ENCODE data around the gene SNAPC4. TPM values are rescaled to one million over a fixed set of nuclear protein-coding genes. Genes with fewer than 3 reads are reported as not detected.
A peak's percentile ranks its signal among the peaks of the same experiment; 100 is the strongest.

Gene SNAPC4
- total and polyA plus RNA-seq, 9 of the 15 experiments (the other 6 are each of a cell fraction or from before 2014, with no cell fraction given), result 0.21 to 21.8 (median 8.8) TPM

DNA sequence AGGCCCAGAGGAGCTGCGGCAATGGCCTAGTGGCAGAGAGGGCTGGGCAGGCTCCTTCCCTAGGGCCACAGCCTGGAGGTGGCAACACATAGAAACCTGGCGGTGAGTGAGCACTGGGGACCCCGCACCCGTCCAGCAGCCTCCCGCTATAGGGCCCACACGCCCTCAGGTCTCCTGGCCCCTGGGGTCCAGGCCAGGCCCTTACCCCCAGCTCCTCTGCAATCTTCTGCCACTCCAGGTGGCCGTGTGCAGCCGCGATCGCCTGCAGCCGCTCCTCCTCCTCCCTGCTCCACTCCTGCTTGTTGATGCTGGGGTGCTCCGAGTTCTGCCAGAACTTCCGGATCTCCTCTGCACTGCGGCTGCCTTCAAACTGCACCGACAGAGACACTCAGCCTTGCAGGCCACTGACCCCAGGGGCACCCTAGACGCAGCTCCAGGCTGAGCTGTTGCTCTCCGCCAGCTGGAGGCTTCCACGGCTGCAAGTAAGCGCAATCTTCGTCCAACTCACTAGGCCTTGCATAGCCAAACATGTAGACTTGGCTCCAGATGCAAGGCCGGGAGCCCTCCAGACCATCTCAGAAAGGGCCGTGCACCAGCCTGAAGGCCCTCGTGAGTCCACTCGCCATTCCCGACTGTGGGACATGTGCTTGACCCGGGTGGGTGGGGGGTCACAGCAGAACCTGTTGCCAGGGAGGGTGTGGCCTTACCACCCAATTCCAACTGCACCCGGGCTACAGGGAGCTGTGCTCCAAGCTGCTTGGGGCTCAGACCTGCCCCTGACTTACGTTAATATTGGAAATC, 8.0 kb downstream of the SNAPC4 start:
- CTCF ChIA-PET (ENCODE audit: low intra/inter-chr PET ratio), result no interaction called here
- POLR2A ChIA-PET, result interaction anchor here (0.6 to 3.3 kb wide), 4 partner anchors 17 to 254 kb away, joined by 3 to 8 read pairs (median 4); partner anchors contain the start of genes CARD9, ENTR1 and PMPCA
- no peaks in the 10 kb centered on the region for H3K9me1 ChIP-seq (ENCODE audit: control insufficient read depth, insufficient read depth, low read length)

GRCh38 chr9:136389396-136389795, 10.6 kb downstream of the SNAPC4 start:
- BruUV-seq (replicated peaks), result no TSS peak
- DNase-seq (ENCODE audit: extremely low read depth in 1 of 4, low spot score in 3 of 4), result no peak
- ChIA-PET CTCF (ENCODE audit: low intra/inter-chr PET ratio) (no interaction called here), POLR2A (interaction anchor here (0.6 to 1.0 kb wide), 5 partner anchors 12 to 434 kb away, joined by 3 to 6 read pairs (median 4); partner anchors contain the start of gene DNLZ)
- ATAC-seq, result no peak
- Histone ChIP-seq H3K27me3 (ENCODE audit: control insufficient read depth in 2 of 2, insufficient read depth in 2 of 2, low read length in 2 of 2) (no peaks in the 10 kb centered on the region), H3K36me3 (ENCODE audit: control insufficient read depth, insufficient read depth, low read length) (peaks cover 91% of the 10 kb centered on the region; the same call in 2 of the 3 replicates), H3K4me2 (ENCODE audit: insufficient read depth, low read length) (no peak overlapping the region), H3K4me1 (replicated peaks in 1 of 2; ENCODE audit: control insufficient read depth in 2 of 2, insufficient read depth in 2 of 2, low read length in 2 of 2) (peaks cover 0 to 13% of the 10 kb centered on the region in 2 experiments; a peak in 1 of 5 replicates), H3K9me1 (ENCODE audit: control insufficient read depth, insufficient read depth, low read length) (no peaks in the 10 kb centered on the region), H3K79me2 (ENCODE audit: control insufficient read depth, insufficient read depth, low read length) (no peaks in the 10 kb centered on the region), H2AFZ (ENCODE audit: low read depth, low read length) (no peak overlapping the region), H3K4me3 (no peak overlapping the region), H3K27ac (ENCODE audit: extremely low read depth, low read depth, low read length) (no peak overlapping the region), H4K20me1 (replicated peaks; ENCODE audit: control insufficient read depth, insufficient read depth, low read length) (no peaks in the 10 kb centered on the region), H3K9ac (ENCODE audit: insufficient read depth in 1 of 2, low read depth in 2 of 2, low read length in 2 of 2) (no peak overlapping the region), H3K9me3 (replicated peaks; ENCODE audit: control insufficient read depth, insufficient read depth, low read depth, low read length) (no peaks in the 10 kb centered on the region)
- in situ Hi-C loops (cut with MboI), result no loop called here
- intact Hi-C loops (cut with micrococcal nuclease), result no loop called here
- TF ChIP-seq MEF2D (tag; conservative IDR thresholded peaks at IDR 0.05; ENCODE audit: low read depth) (no peak), ZNF280B (CRISPR knock-in tag; IDR thresholded peaks at IDR 0.05) (no peak), CREM (IDR thresholded peaks at IDR 0.05; ENCODE audit: low read depth) (no peak), MTA3 (IDR thresholded peaks at IDR 0.05; ENCODE audit: borderline replicate concordance) (no peak), HDAC1 (IDR thresholded peaks at IDR 0.05) (no peak), HLTF (IDR thresholded peaks at IDR 0.05) (no peak), HDGF (IDR thresholded peaks at IDR 0.05) (no peak), SRSF1 (IDR thresholded peaks at IDR 0.05; ENCODE audit: low read depth, low read length) (no peak), GTF2F1 (IDR thresholded peaks at IDR 0.05; ENCODE audit: low read depth, low read length) (no peak), ZNF197 (CRISPR knock-in tag; IDR thresholded peaks at IDR 0.05; ENCODE audit: low read depth) (no peak)
- TF ChIP-seq, protein P1, sequence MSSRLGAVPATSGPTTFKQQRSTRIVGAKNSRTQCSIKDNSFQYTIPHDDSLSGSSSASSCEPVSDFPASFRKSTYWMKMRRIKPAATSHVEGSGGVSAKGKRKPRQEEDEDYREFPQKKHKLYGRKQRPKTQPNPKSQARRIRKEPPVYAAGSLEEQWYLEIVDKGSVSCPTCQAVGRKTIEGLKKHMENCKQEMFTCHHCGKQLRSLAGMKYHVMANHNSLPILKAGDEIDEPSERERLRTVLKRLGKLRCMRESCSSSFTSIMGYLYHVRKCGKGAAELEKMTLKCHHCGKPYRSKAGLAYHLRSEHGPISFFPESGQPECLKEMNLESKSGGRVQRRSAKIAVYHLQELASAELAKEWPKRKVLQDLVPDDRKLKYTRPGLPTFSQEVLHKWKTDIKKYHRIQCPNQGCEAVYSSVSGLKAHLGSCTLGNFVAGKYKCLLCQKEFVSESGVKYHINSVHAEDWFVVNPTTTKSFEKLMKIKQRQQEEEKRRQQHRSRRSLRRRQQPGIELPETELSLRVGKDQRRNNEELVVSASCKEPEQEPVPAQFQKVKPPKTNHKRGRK (tag; IDR thresholded peaks at IDR 0.05), result no peak
- WGBS (ENCODE audit: insufficient coverage, low coverage, missing lambda C conversion rate), result 94% methylated on average over 14 of the region's 14 CpGs
- no peak for FAIRE-seq

More for the DNA sequence above, 8.0 kb downstream of the SNAPC4 start:
- Histone ChIP-seq H3K27ac (ENCODE audit: extremely low read depth, low read depth, low read length) (no peak overlapping the region), H3K36me3 (ENCODE audit: control insufficient read depth, insufficient read depth, low read length) (peaks cover 96% of the 10 kb centered on the region; the same call in 2 of the 3 replicates), H3K4me1 (replicated peaks in 1 of 2; ENCODE audit: control insufficient read depth in 2 of 2, insufficient read depth in 2 of 2, low read length in 2 of 2) (peaks cover 0 to 20% of the 10 kb centered on the region in 2 experiments; a peak in 1 of 5 replicates), H2AFZ (ENCODE audit: low read depth, low read length) (no peak overlapping the region), H3K9me3 (replicated peaks; ENCODE audit: control insufficient read depth, insufficient read depth, low read depth, low read length) (no peaks in the 10 kb centered on the region), H3K4me3 (no peak overlapping the region), H3K9ac (ENCODE audit: insufficient read depth in 1 of 2, low read depth in 2 of 2, low read length in 2 of 2) (peak overlapping the region in 1 of 2 experiments; percentile 50; a peak in 1 of 4 replicates), H4K20me1 (replicated peaks; ENCODE audit: control insufficient read depth, insufficient read depth, low read length) (no peaks in the 10 kb centered on the region), H3K79me2 (ENCODE audit: control insufficient read depth, insufficient read depth, low read length) (no peaks in the 10 kb centered on the region), H3K4me2 (ENCODE audit: insufficient read depth, low read length) (no peak overlapping the region), H3K27me3 (ENCODE audit: control insufficient read depth in 2 of 2, insufficient read depth in 2 of 2, low read length in 2 of 2) (no peaks in the 10 kb centered on the region)
- FAIRE-seq (no peak), DNase-seq (ENCODE audit: extremely low read depth in 1 of 4, low spot score in 3 of 4) (no peak), ATAC-seq (no peak)
- TF ChIP-seq RBFOX2 (IDR thresholded peaks at IDR 0.05; ENCODE audit: low read depth, low read length) (0 out of 2 replicates have a peak, but pooled peaks have one; percentile 28), HLTF (IDR thresholded peaks at IDR 0.05) (no peak)
- no TSS peak for BruUV-seq (replicated peaks)
- intact Hi-C loops (cut with micrococcal nuclease), result no loop called here
- in situ Hi-C loops (cut with MboI), result no loop called here
- 94% methylated on average over 21 of the region's 28 CpGs for WGBS (ENCODE audit: insufficient coverage, low coverage, missing lambda C conversion rate)
